Subcutaneous adipose tissue (tissue), 4 donors: Measurements from ENCODE around the gene MYOG. TPM values are rescaled to one million over a fixed set of nuclear protein-coding genes. Genes with fewer than 3 reads are reported as not detected.

Source experiments
- CTCF ChIP-seq: fragments of 450-650 bp; IDR thresholded peaks from one replicate; pipeline ENCODE4 v1.5.1; 2016; ENCODE audit warnings: low read depth, mild to moderate bottlenecking, control low read depth, antibody characterized with exemption, moderate library complexity
- total RNA-seq, 4 donors: library from RNA; depleted of rRNA; stranded (reverse); fragments of >200 nt; gene quantifications; one replicate each; pipeline ENCODE4 v1.1.0, GENCODE V29; 2016

Gene MYOG
- total RNA-seq, 4 donors from 2014 or later: not detected

DNA sequence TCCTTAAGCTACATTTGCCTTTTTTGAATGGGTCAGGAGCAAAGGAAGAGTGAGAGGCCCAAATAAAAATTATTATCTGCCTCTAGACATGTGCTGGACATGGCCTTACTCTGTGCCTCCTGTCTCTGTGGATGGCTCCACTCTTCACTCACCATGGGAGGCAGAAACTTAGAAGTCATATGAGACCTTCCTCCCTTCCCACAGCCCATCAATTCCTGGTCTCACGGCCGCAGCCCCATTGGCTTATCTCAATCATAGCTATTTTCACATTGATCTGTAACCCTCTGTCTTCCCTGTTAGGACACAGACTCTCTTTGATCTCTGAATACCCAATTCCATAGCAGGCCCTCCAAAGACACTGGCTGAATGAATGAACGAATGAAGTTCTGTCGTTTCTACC lies 27.5 kb upstream of the MYOG start:
- TF ChIP-seq CTCF: no peak

DNA sequence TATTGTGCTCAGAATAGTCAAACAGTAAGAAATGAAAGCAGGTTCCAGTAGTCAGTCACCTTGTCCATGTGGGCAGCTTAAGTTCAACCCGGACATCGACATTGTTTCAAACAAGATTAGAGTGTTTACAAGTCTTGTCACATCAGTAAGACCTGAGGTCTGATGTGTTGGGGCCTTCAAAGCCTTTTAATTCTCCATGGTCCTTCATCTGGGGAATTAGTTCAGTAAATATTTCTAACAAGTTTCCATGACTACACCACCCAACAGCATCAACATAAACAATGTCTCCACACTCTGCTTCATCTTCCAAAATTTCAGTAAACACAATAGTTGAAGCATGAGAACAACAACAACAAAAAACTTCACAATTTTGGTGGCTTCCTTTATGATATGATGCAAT lies 26.7 kb upstream of the MYOG start:
- TF ChIP-seq CTCF: no peak

GRCh38 chr1:203104789-203105390 lies 19.1 kb upstream of the MYOG start:
- TF ChIP-seq CTCF: no peak

- TF ChIP-seq CTCF: no peak
Observed at GRCh38 chr1:203103829-203104495, 18.1 kb upstream of the MYOG start.

DNA sequence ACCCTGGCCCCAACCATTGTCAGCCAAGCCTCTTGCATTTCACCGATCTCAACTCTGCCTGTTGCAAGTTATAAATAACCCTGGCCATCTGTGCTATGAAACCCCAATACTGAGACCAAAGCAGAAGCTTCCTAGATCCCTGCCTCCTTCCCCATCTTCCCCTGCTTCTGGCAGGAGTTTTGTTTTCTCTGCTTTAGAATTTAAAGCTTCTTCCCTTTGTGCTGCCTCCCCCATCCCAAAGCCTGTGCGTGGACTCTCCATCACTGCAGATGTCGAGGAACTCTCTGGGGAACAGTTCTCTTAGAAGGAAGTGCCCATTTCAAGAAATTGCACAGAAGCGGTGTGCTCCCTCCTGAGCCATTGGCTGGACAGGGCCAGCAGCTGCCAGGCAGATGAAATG lies 17.4 kb upstream of the MYOG start:
- no peak for TF ChIP-seq CTCF

- TF ChIP-seq CTCF: no peak
Observed at GRCh38 chr1:203101813-203102634, 16.2 kb upstream of the MYOG start.

DNA sequence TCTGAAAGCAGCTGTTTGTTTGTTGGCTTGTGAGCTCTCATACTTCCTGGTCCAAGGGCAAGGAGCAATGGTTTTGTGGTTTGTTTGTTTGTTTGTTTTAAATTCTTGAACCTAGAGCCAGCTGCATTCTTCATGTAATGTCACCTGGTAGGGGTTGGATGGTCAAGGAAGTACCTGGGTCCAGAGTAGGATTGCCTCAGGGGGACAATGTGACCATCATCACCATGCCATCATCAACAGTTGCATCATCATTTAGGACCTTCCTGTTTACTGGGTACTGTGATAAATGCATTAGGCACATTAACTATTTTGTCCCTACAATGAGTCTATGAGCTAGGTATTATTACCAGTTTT lies 14.7 kb upstream of the MYOG start:
- TF ChIP-seq CTCF: no peak
